B cell (primary cell): ENCODE results near the gene CRYBA1. TPM values are rescaled to one million over a fixed set of nuclear protein-coding genes. Genes with fewer than 3 reads are reported as not detected.

Source experiments
- ATAC-seq: fragments of 200-7000 bp; cut with Tn5 transposase; one replicate; pipeline ENCODE4 v1.10.0; 2021; ENCODE audit warnings: low read depth, mild to moderate bottlenecking, moderate number of reproducible peaks, moderate library complexity
- CTCF ChIA-PET: fragments of 350-600 bp; sonication (Branson Sonifier 250); formaldehyde crosslinking; loops from one replicate; lab custom pipeline; 2021; ENCODE audit warnings: antibody characterized with exemption, inconsistent platforms; lab: Charles Lee
- POLR2A ChIA-PET: fragments of 350-600 bp; sonication (Branson Sonifier 250); formaldehyde crosslinking; loops from one replicate; lab custom pipeline; 2021; ENCODE audit warnings: antibody characterized with exemption; lab: Charles Lee
- DNase-seq: peaks from one replicate; pipeline ENCODE4 v3.0.0; 2013
- H2AFZ ChIP-seq: 2 replicates; pipeline ENCODE4 v1.6.1; 2012; ENCODE audit warnings: mild to moderate bottlenecking, low read depth, low read length; ENCODE audit not compliant: insufficient read depth, poor library complexity, severe bottlenecking
- H3K27ac ChIP-seq, 2 donors: 1 replicate in 1 of 2; 2 replicates in 1 of 2; pipeline ENCODE4 v1.5.1; 2012 to 2013; ENCODE audit warnings: low read length in 2 of 2, mild to moderate bottlenecking in 2 of 2, moderate library complexity in 1 of 2
- H3K27me3 ChIP-seq, 4 experiments: fragments of 200-600 bp in 1 of 4; sonication (generic) in 1 of 4; replicated peaks in 1 of 4; 1 replicate in 2 of 4; 2 replicates in 2 of 4; pipeline versions ENCODE4 v1.6.1 to v1.7.0; 2013 to 2016; ENCODE audit warnings: low read length in 3 of 4, mild to moderate bottlenecking in 2 of 4, mixed read lengths in 1 of 4, moderate library complexity in 1 of 4; ENCODE audit not compliant: insufficient read depth in 4 of 4, control insufficient read depth in 3 of 4; ENCODE audit errors: control extremely low read depth in 1 of 4
- H3K36me3 ChIP-seq, 2 experiments: replicated peaks in 1 of 2; 1 replicate in 1 of 2; 2 replicates in 1 of 2; pipeline versions ENCODE4 v1.6.1 to v1.7.1; 2013; ENCODE audit warnings: low read length in 1 of 2; ENCODE audit not compliant: insufficient read depth in 2 of 2, control insufficient read depth in 1 of 2; ENCODE audit errors: control extremely low read depth in 1 of 2, extremely low read depth in 1 of 2
- H3K4me1 ChIP-seq, 2 donors: fragments of 200-600 bp in 1 of 2; sonication (generic) in 1 of 2; 1 replicate in 1 of 2; 2 replicates in 1 of 2; pipeline versions ENCODE4 v1.5.1 to v1.6.1; 2013 to 2017; ENCODE audit warnings: low read length in 2 of 2; ENCODE audit not compliant: control insufficient read depth in 2 of 2, insufficient read depth in 2 of 2
- H3K4me2 ChIP-seq: replicated peaks from 2 replicates; pipeline ENCODE3; 2012; ENCODE audit warnings: mild to moderate bottlenecking, low read depth, low read length; ENCODE audit not compliant: poor library complexity, severe bottlenecking
- H3K4me3 ChIP-seq, 5 experiments: fragments of 200-600 bp in 1 of 5; sonication (generic) in 1 of 5; 1 replicate in 3 of 5; 2 replicates in 2 of 5; pipeline versions ENCODE4 v1.5.1 to v1.7.0; 2011 to 2016; ENCODE audit warnings: low read length in 4 of 5, mild to moderate bottlenecking in 4 of 5, low read depth in 2 of 5, control low read depth in 1 of 5, moderate library complexity in 1 of 5; ENCODE audit not compliant: insufficient read depth in 1 of 5; ENCODE audit errors: control extremely low read depth in 1 of 5, extremely low read depth in 1 of 5
- H3K79me2 ChIP-seq: fragments of 200-600 bp; sonication (generic); one replicate; pipeline ENCODE4 v1.6.0; 2016; ENCODE audit warnings: low read length; ENCODE audit not compliant: control insufficient read depth, insufficient read depth
- H3K9ac ChIP-seq: fragments of 200-600 bp; sonication (generic); 2 replicates; pipeline ENCODE4 v1.6.1; 2017; ENCODE audit warnings: mild to moderate bottlenecking, low read length, moderate library complexity
- H3K9me3 ChIP-seq, 3 donors: one replicate each; pipeline versions ENCODE4 v1.6.1 to v1.7.1; 2013; ENCODE audit warnings: low read length in 2 of 3; ENCODE audit not compliant: control insufficient read depth in 2 of 3, insufficient read depth in 1 of 3; ENCODE audit errors: control extremely low read depth in 1 of 3
- H4K20me1 ChIP-seq: 2 replicates; pipeline ENCODE4 v1.6.0; 2012; ENCODE audit warnings: mild to moderate bottlenecking, low read length; ENCODE audit not compliant: insufficient read depth, control insufficient read depth, poor library complexity, severe bottlenecking
- H3K27ac Mint-ChIP-seq: one replicate; pipeline ENCODE4 v1.8.0; 2021; ENCODE audit warnings: mixed read lengths
- H3K27me3 Mint-ChIP-seq: one replicate; pipeline ENCODE4 v1.8.0; 2021; ENCODE audit warnings: mixed read lengths
- H3K4me1 Mint-ChIP-seq: one replicate; pipeline ENCODE4 v1.8.0; 2021; ENCODE audit warnings: mixed read lengths
- H3K4me3 Mint-ChIP-seq: one replicate; pipeline ENCODE4 v1.8.0; 2021; ENCODE audit warnings: mixed read lengths
- H3K9me3 Mint-ChIP-seq: one replicate; pipeline ENCODE4 v1.8.0; 2022; ENCODE audit warnings: mixed read lengths; ENCODE audit not compliant: insufficient read depth
- EZH2 ChIP-seq: IDR thresholded peaks from 2 replicates; pipeline ENCODE4 v1.6.1; 2012; ENCODE audit warnings: borderline replicate concordance, low read depth, mild to moderate bottlenecking, moderate library complexity, low read length; ENCODE audit not compliant: insufficient read depth, poor library complexity, severe bottlenecking
- WGBS: methylation state at CpG from one replicate; pipeline ENCODE4 v1.1.5; 2013; ENCODE audit warnings: missing lambda C conversion rate; ENCODE audit not compliant: insufficient coverage; 5-methylcytosine and 5-hydroxymethylcytosine counted together
- intact Hi-C: fragments of 100-400 bp; cut with micrococcal nuclease; formaldehyde crosslinking; loops from one replicate; pipeline ENCODE4 v1.10.0; 2022
- polyA plus RNA-seq: library from polyadenylated mRNA; depleted of rRNA; stranded (reverse); fragments of >200 nt; gene quantifications from 2 replicates; pipeline ENCODE4 v1.2.3, GENCODE V29; 2012
- total RNA-seq, 2 donors: library from RNA; stranded (reverse); fragments of 120-200 nt in 1 of 2; gene quantifications; 1 replicate in 1 of 2; 2 replicates in 1 of 2; pipeline versions ENCODE4 v1.2.3 to v1.2.4, GENCODE V29; 2013 to 2022
- TF ChIP-seq, protein P1 (sequence below): fragments of 200-600 bp; IDR thresholded peaks from one replicate; pipeline ENCODE4 v1.8.0; 2022; ENCODE audit warnings: antibody characterized with exemption, mild to moderate bottlenecking

Gene CRYBA1
- total and polyA plus RNA-seq, 2 donors (not counting 1 experiment from before 2014, with no cell fraction given) = not detected

DNA sequence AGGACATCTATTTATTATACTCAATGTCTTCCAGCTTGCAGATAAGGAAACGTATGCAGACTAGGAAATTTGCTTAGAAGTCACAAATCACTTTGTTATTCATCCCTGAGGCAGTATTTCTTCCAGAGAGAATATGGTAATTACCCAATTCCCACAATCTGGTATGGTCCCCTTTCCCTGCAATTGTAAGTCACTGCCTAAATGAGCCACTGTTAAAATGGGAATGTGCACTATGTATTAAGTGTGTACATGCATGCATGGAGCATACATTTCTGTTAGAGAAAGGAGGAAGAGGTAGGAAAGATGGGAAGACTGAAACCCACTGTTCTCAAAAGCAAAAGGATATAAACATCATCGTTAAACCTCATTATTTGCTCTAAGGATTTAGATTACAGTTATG, 37.3 kb downstream of the CRYBA1 start:
- Mint-ChIP-seq H3K27ac (no peak overlapping the region), H3K27me3 (no peaks in the 10 kb centered on the region), H3K4me1 (peaks cover 48% of the 10 kb centered on the region), H3K4me3 (no peak overlapping the region), H3K9me3 (peaks cover 3% of the 10 kb centered on the region)
- peak overlapping the region in 1 of 2 donors; percentile 39 for H3K27ac ChIP-seq
- H3K79me2 ChIP-seq = peaks cover 100% of the 10 kb centered on the region
- H3K4me1 ChIP-seq = peaks cover 13 to 20% of the 10 kb centered on the region in 2 donors
- H3K27me3 ChIP-seq = no peaks in the 10 kb centered on the region
- DNase-seq (no peak), ATAC-seq (no peak)
- no peak overlapping the region for H3K4me3 ChIP-seq
- peaks cover 95% of the 10 kb centered on the region for H4K20me1 ChIP-seq
- intact Hi-C loops = no loop called here
- no peak overlapping the region for H2AFZ ChIP-seq
- WGBS = no CpG with 5 or more reads among the region's 2 CpGs
- no peak for TF ChIP-seq EZH2
- TF ChIP-seq, protein P1, sequence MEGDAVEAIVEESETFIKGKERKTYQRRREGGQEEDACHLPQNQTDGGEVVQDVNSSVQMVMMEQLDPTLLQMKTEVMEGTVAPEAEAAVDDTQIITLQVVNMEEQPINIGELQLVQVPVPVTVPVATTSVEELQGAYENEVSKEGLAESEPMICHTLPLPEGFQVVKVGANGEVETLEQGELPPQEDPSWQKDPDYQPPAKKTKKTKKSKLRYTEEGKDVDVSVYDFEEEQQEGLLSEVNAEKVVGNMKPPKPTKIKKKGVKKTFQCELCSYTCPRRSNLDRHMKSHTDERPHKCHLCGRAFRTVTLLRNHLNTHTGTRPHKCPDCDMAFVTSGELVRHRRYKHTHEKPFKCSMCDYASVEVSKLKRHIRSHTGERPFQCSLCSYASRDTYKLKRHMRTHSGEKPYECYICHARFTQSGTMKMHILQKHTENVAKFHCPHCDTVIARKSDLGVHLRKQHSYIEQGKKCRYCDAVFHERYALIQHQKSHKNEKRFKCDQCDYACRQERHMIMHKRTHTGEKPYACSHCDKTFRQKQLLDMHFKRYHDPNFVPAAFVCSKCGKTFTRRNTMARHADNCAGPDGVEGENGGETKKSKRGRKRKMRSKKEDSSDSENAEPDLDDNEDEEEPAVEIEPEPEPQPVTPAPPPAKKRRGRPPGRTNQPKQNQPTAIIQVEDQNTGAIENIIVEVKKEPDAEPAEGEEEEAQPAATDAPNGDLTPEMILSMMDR = no peak
- H3K9ac ChIP-seq = no peak overlapping the region
- peaks cover 3 to 24% (median 6%) of the 10 kb centered on the region in 3 donors for H3K9me3 ChIP-seq
- ChIA-PET POLR2A (no interaction called here), CTCF (interaction anchor here (1.3 kb wide), 1 partner anchor 10 kb away, joined by 4 read pairs; the partner anchor contains the start of gene NUFIP2)
- H3K36me3 ChIP-seq = peaks cover 7 to 76% of the 10 kb centered on the region in 2 experiments
- H3K4me2 ChIP-seq = peak overlapping the region; percentile 9

DNA sequence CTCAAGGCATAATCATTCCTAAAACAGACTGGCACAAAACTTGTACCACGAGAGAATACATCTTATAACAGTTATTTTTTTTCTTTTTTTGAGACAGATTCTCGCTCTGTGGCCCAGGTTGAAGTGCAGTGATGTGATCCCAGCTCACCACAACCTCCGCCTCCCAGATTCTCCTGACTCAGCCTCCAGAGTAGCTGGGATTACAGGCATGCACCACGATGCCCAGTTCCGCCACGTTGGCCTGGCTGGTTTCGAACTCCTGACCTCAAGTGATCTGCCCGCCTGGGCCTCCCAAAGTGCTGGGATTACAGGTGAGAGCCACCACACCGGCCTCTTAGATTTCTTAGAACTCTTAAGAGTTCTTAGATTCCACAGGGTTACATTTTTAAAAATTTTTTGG, 43.2 kb downstream of the CRYBA1 start:
- H3K4me1 ChIP-seq = peaks cover 36 to 37% of the 10 kb centered on the region in 2 donors
- Mint-ChIP-seq H3K27ac (peak overlapping the region; percentile 17), H3K4me1 (peaks cover 48% of the 10 kb centered on the region), H3K4me3 (no peak overlapping the region), H3K9me3 (no peaks in the 10 kb centered on the region), H3K27me3 (no peaks in the 10 kb centered on the region)
- H3K79me2 ChIP-seq = peaks cover 81% of the 10 kb centered on the region
- no peak overlapping the region for H3K4me2 ChIP-seq
- no peak overlapping the region for H2AFZ ChIP-seq
- no peaks in the 10 kb centered on the region for H3K9me3 ChIP-seq
- H3K9ac ChIP-seq = no peak overlapping the region
- ChIA-PET CTCF (interaction anchor here (2.1 to 4.1 kb wide), 5 partner anchors 8 to 165 kb away, joined by 9 to 21 read pairs (median 13); no protein-coding TSS in a partner anchor), POLR2A (interaction anchor here (0.6 kb wide), 1 partner anchor 9 kb away, joined by 8 read pairs; no protein-coding TSS in a partner anchor)
- peak overlapping the region in 1 of 2 donors; percentile 48 for H3K27ac ChIP-seq
- peaks cover 83% of the 10 kb centered on the region for H4K20me1 ChIP-seq
- no peaks in the 10 kb centered on the region for H3K27me3 ChIP-seq
- TF ChIP-seq, protein P1 = no peak
- TF ChIP-seq EZH2 = no peak
- intact Hi-C loops = loop anchor here (2.0 to 10.0 kb wide), 8 partner anchors 37 to 1087 kb away; partner anchors contain the start of genes ABHD15, CPD, RAB34 and RPL23A
- H3K36me3 ChIP-seq = peaks cover 3 to 45% of the 10 kb centered on the region in 2 experiments
- ATAC-seq = no peak
- 99% methylated on average over 8 of the region's 9 CpGs for WGBS
- H3K4me3 ChIP-seq = no peak overlapping the region
- DNase-seq = no peak
